Measurements from ENCODE around the gene SLC2A6.

Gene SLC2A6

GRCh38 chr9:133515615-133516255 lies 36.8 kb upstream of the SLC2A6 start:
- DNase-seq (ENCODE audit: low spot score) = no peak

- no peak for DNase-seq (ENCODE audit: low spot score)
Observed at GRCh38 chr9:133515240-133515610, 36.3 kb upstream of the SLC2A6 start.

GRCh38 chr9:133514460-133515239 lies 35.8 kb upstream of the SLC2A6 start:
- peak; percentile 9 for DNase-seq (ENCODE audit: low spot score)

GRCh38 chr9:133513214-133514100 lies 34.6 kb upstream of the SLC2A6 start:
- DNase-seq (ENCODE audit: low spot score) = peak; percentile 18

GRCh38 chr9:133512253-133513213 lies 33.6 kb upstream of the SLC2A6 start:
- no peak for DNase-seq (ENCODE audit: low spot score)

- no peak for DNase-seq (ENCODE audit: low spot score)
Observed at GRCh38 chr9:133511607-133512006, 32.7 kb upstream of the SLC2A6 start.

GRCh38 chr9:133510926-133511505 lies 32.1 kb upstream of the SLC2A6 start:
- no peak for DNase-seq (ENCODE audit: low spot score)

- peak; percentile 8 for DNase-seq (ENCODE audit: low spot score)
Observed at GRCh38 chr9:133509179-133510083, 30.5 kb upstream of the SLC2A6 start.

- no peak for DNase-seq (ENCODE audit: low spot score)
Observed at GRCh38 chr9:133508046-133508445, 29.1 kb upstream of the SLC2A6 start.

- DNase-seq (ENCODE audit: low spot score) = no peak
Observed at GRCh38 chr9:133507246-133507965, 28.5 kb upstream of the SLC2A6 start.

GRCh38 chr9:133506653-133507038 lies 27.7 kb upstream of the SLC2A6 start:
- no peak for DNase-seq (ENCODE audit: low spot score)

- DNase-seq (ENCODE audit: low spot score) = no peak
Observed at GRCh38 chr9:133505901-133506652, 27.2 kb upstream of the SLC2A6 start.

- no peak for DNase-seq (ENCODE audit: low spot score)
Observed at GRCh38 chr9:133505186-133505830, 26.4 kb upstream of the SLC2A6 start.

GRCh38 chr9:133502112-133502511 lies 23.2 kb upstream of the SLC2A6 start:
- DNase-seq (ENCODE audit: low spot score) = no peak

- no peak for DNase-seq (ENCODE audit: low spot score)
Observed at GRCh38 chr9:133499892-133500270, 21.0 kb upstream of the SLC2A6 start.

GRCh38 chr9:133499132-133499891 lies 20.4 kb upstream of the SLC2A6 start:
- DNase-seq (ENCODE audit: low spot score) = no peak

All from hematopoietic multipotent progenitor cell treated with erythropoietin and hydrocortisone succinate and interleukin-3 and kit ligand, for 17 days (in vitro differentiated cells).